HepG2 (cell line): ENCODE measurements around the gene LRRC28.

Experiments used
- CHD4 ChIP-seq: fragments of 200-600 bp; sonication (generic); IDR thresholded peaks from 2 replicates; pipeline ENCODE4 v1.7.0; 2017; ENCODE audit warnings: mild to moderate bottlenecking, low read length, borderline replicate concordance
- SIX4 ChIP-seq: sonication (generic); formaldehyde crosslinking; IDR thresholded peaks from 2 replicates; pipeline ENCODE4 v1.4.0; 2020; ENCODE audit warnings: missing genetic modification reagents
- ZNF841 ChIP-seq: sonication (generic); formaldehyde crosslinking; IDR thresholded peaks from 2 replicates; pipeline ENCODE4 v1.8.1; 2023; ENCODE audit warnings: missing genetic modification reagents, borderline replicate concordance

- no peak for TF ChIP-seq SIX4 (CRISPR knock-in tag)
- TF ChIP-seq CHD4: no peak
- no peak for TF ChIP-seq ZNF841 (CRISPR knock-in tag)
Observed at GRCh38 chr15:99265541-99266070, 14.3 kb downstream of the LRRC28 start.
